OCI-LY3 (cell line): Measurements from ENCODE around the gene TRIM62.

Source experiments
- H2AFZ ChIP-seq: fragments of 200-600, 300-600 bp; shearing (Covaris generic); 2 replicates; pipeline ENCODE4 v1.6.0; 2014; ENCODE audit warnings: antibody characterized with exemption, low read depth, low read length
- H3K27ac ChIP-seq: fragments of 200-600, 300-600 bp; sonication (generic); 2 replicates; pipeline ENCODE4 v1.5.1; 2014; ENCODE audit warnings: mild to moderate bottlenecking, low read length, moderate library complexity, mixed read lengths
- H3K27me3 ChIP-seq: fragments of 200-600, 300-600 bp; sonication (generic); 2 replicates; pipeline ENCODE4 v1.6.1; 2014; ENCODE audit warnings: low read depth, low read length, mixed read lengths
- H3K36me3 ChIP-seq: fragments of 200-600, 300-600 bp; sonication (generic); replicated peaks from 2 replicates; pipeline ENCODE3; 2014; ENCODE audit warnings: low read depth, low read length, mixed read lengths
- H3K4me1 ChIP-seq: fragments of 300-600, 200-600 bp; sonication (generic); 2 replicates; pipeline ENCODE4 v1.6.1; 2014; ENCODE audit warnings: low read length, mixed read lengths
- H3K4me2 ChIP-seq: fragments of 200-600, 300-600 bp; sonication (generic); 2 replicates; pipeline ENCODE4 v1.6.1; 2014; ENCODE audit warnings: low read length, mixed read lengths
- H3K4me3 ChIP-seq: fragments of 300-600, 200-600 bp; sonication (generic); 2 replicates; pipeline ENCODE4 v1.5.1; 2014; ENCODE audit warnings: antibody characterized with exemption, mild to moderate bottlenecking, low read length, moderate library complexity
- H3K79me2 ChIP-seq: fragments of 300-600, 200-600 bp; shearing (Covaris generic); 2 replicates; pipeline ENCODE4 v1.6.1; 2014; ENCODE audit warnings: mild to moderate bottlenecking, low read length, mixed read lengths
- H3K9ac ChIP-seq: fragments of 300-600, 200-600 bp; shearing (Covaris generic); 2 replicates; pipeline ENCODE4 v1.6.0; 2014; ENCODE audit warnings: mild to moderate bottlenecking, low read length, moderate library complexity
- H3K9me3 ChIP-seq: fragments of 200-600, 300-600 bp; shearing (Covaris generic); 2 replicates; pipeline ENCODE4 v1.6.1; 2014; ENCODE audit warnings: low read length, mixed read lengths; ENCODE audit not compliant: insufficient read depth
- H4K20me1 ChIP-seq: fragments of 200-600, 300-600 bp; sonication (generic); 2 replicates; pipeline ENCODE4 v1.6.1; 2016; ENCODE audit warnings: low read length, mixed read lengths; ENCODE audit not compliant: insufficient read depth
- CTCF ChIP-seq: fragments of 200-600, 300-600 bp; sonication (generic); IDR thresholded peaks from 2 replicates; pipeline ENCODE4 v1.5.1; 2014; ENCODE audit warnings: antibody characterized with exemption, low read length, low read depth
- EZH2phosphoT487 ChIP-seq: fragments of 200-600 bp; shearing (Covaris generic); IDR thresholded peaks from 2 replicates; pipeline ENCODE4 v1.6.1; 2018; ENCODE audit warnings: antibody characterized with exemption, mixed run types, low read depth

TRIM62 gene

GRCh38 chr1:33169290-33170055, 12.4 kb downstream of the TRIM62 start:
- no peak overlapping the region for H3K9ac ChIP-seq
- no peaks in the 10 kb centered on the region for H3K36me3 ChIP-seq
- no peak overlapping the region for H3K27ac ChIP-seq
- no peak overlapping the region for H3K4me3 ChIP-seq
- H3K4me2 ChIP-seq: no peak overlapping the region
- TF ChIP-seq EZH2phosphoT487: no peak
- no peak for TF ChIP-seq CTCF
- no peaks in the 10 kb centered on the region for H3K27me3 ChIP-seq
- H4K20me1 ChIP-seq: no peaks in the 10 kb centered on the region
- H3K4me1 ChIP-seq: no peaks in the 10 kb centered on the region
- no peaks in the 10 kb centered on the region for H3K79me2 ChIP-seq
- no peak overlapping the region for H2AFZ ChIP-seq
- no peaks in the 10 kb centered on the region for H3K9me3 ChIP-seq

GRCh38 chr1:33168556-33169289, 13.1 kb downstream of the TRIM62 start:
- no peaks in the 10 kb centered on the region for H3K27me3 ChIP-seq
- H4K20me1 ChIP-seq: no peaks in the 10 kb centered on the region
- H3K9ac ChIP-seq: no peak overlapping the region
- H3K4me1 ChIP-seq: no peaks in the 10 kb centered on the region
- H3K4me2 ChIP-seq: no peak overlapping the region
- no peaks in the 10 kb centered on the region for H3K36me3 ChIP-seq
- H3K79me2 ChIP-seq: no peaks in the 10 kb centered on the region
- no peak overlapping the region for H3K4me3 ChIP-seq
- H2AFZ ChIP-seq: no peak overlapping the region
- TF ChIP-seq CTCF (no peak), EZH2phosphoT487 (no peak)
- no peak overlapping the region for H3K27ac ChIP-seq
- H3K9me3 ChIP-seq: no peaks in the 10 kb centered on the region

GRCh38 chr1:33167650-33168447, 14.0 kb downstream of the TRIM62 start:
- TF ChIP-seq EZH2phosphoT487 (no peak), CTCF (no peak)

GRCh38 chr1:33165809-33166208, 16.0 kb downstream of the TRIM62 start:
- no peaks in the 10 kb centered on the region for H3K9me3 ChIP-seq
- H3K36me3 ChIP-seq: no peaks in the 10 kb centered on the region
- no peak overlapping the region for H3K4me3 ChIP-seq
- no peaks in the 10 kb centered on the region for H4K20me1 ChIP-seq
- H3K27me3 ChIP-seq: no peaks in the 10 kb centered on the region
- no peak overlapping the region for H3K27ac ChIP-seq
- no peaks in the 10 kb centered on the region for H3K4me1 ChIP-seq
- H3K9ac ChIP-seq: no peak overlapping the region
- H3K4me2 ChIP-seq: no peak overlapping the region
- no peaks in the 10 kb centered on the region for H3K79me2 ChIP-seq
- H2AFZ ChIP-seq: no peak overlapping the region
- TF ChIP-seq CTCF (no peak), EZH2phosphoT487 (no peak)

More at GRCh38 chr1:33167650-33168447, 14.0 kb downstream of the TRIM62 start:
- Histone ChIP-seq H4K20me1 (no peaks in the 10 kb centered on the region), H3K79me2 (no peaks in the 10 kb centered on the region), H3K36me3 (no peaks in the 10 kb centered on the region), H3K9ac (no peak overlapping the region), H3K4me3 (no peak overlapping the region), H3K4me1 (no peaks in the 10 kb centered on the region), H3K9me3 (no peaks in the 10 kb centered on the region), H3K27ac (no peak overlapping the region), H3K4me2 (no peak overlapping the region), H2AFZ (no peak overlapping the region), H3K27me3 (no peaks in the 10 kb centered on the region)
